Astrocyte (in vitro differentiated cells and primary cell): ENCODE measurements around the gene ZNF526. TPM values are rescaled to one million over a fixed set of nuclear protein-coding genes. Genes with fewer than 3 reads are reported as not detected.

Source experiments
- DNase-seq: peaks from one replicate; pipeline ENCODE4 v3.0.0-alpha.2; 2010; ENCODE audit warnings: low read depth
- FAIRE-seq: peaks from 2 replicates; lab custom pipeline; 2011; peaks lifted over from hg19 to GRCh38; lab: Jason Lieb, UNC
- H2AFZ ChIP-seq: 2 replicates; pipeline ENCODE4 v1.6.0; 2012; ENCODE audit warnings: low read depth, low read length, inconsistent platforms
- H3K27ac ChIP-seq: 2 replicates; pipeline ENCODE4 v1.5.1; 2011; ENCODE audit warnings: low read depth, low read length, inconsistent platforms
- H3K27me3 ChIP-seq: 2 replicates; pipeline ENCODE4 v1.6.0; 2011; ENCODE audit warnings: low read length, inconsistent platforms; ENCODE audit not compliant: insufficient read depth
- H3K36me3 ChIP-seq: 2 replicates; pipeline ENCODE4 v1.5.1; 2011; ENCODE audit warnings: low read length, inconsistent platforms; ENCODE audit not compliant: insufficient read depth
- H3K4me1 ChIP-seq: 2 replicates; pipeline ENCODE4 v1.5.1; 2011; ENCODE audit warnings: low read length, inconsistent platforms; ENCODE audit not compliant: insufficient read depth
- H3K4me2 ChIP-seq: 2 replicates; pipeline ENCODE4 v1.6.0; 2012; ENCODE audit warnings: low read length, inconsistent platforms
- H3K4me3 ChIP-seq: 2 replicates; pipeline ENCODE4 v1.5.1; 2011; ENCODE audit warnings: low read depth, mild to moderate bottlenecking, low read length, inconsistent platforms; ENCODE audit not compliant: insufficient read depth
- H3K79me2 ChIP-seq: 2 replicates; pipeline ENCODE4 v1.6.0; 2012; ENCODE audit warnings: mild to moderate bottlenecking, low read length, inconsistent platforms; ENCODE audit not compliant: insufficient read depth
- H3K9ac ChIP-seq: 2 replicates; pipeline ENCODE4 v1.6.0; 2012; ENCODE audit warnings: mild to moderate bottlenecking, low read length, inconsistent platforms
- H3K9me3 ChIP-seq: 2 replicates; pipeline ENCODE4 v1.5.1; 2012; ENCODE audit warnings: low read depth, mild to moderate bottlenecking, low read length, inconsistent platforms; ENCODE audit not compliant: insufficient read depth
- H4K20me1 ChIP-seq: 2 replicates; pipeline ENCODE4 v1.6.0; 2012; ENCODE audit warnings: low read length, inconsistent platforms; ENCODE audit not compliant: insufficient read depth
- H3K27ac Mint-ChIP-seq: one replicate; pipeline ENCODE4 v1.8.0; 2021; ENCODE audit warnings: mild to moderate bottlenecking, mixed read lengths; ENCODE audit not compliant: unreplicated experiment
- H3K27me3 Mint-ChIP-seq: one replicate; pipeline ENCODE4 v1.8.0; 2021; ENCODE audit warnings: low read depth, mixed read lengths; ENCODE audit not compliant: unreplicated experiment
- H3K36me3 Mint-ChIP-seq: one replicate; pipeline ENCODE4 v1.8.0; 2021; ENCODE audit warnings: low read depth, mixed read lengths; ENCODE audit not compliant: unreplicated experiment
- H3K4me1 Mint-ChIP-seq: one replicate; pipeline ENCODE4 v1.8.0; 2021; ENCODE audit warnings: low read depth, mixed read lengths; ENCODE audit not compliant: unreplicated experiment
- H3K4me3 Mint-ChIP-seq: one replicate; pipeline ENCODE4 v1.8.0; 2021; ENCODE audit warnings: mild to moderate bottlenecking, moderate library complexity, mixed read lengths; ENCODE audit not compliant: unreplicated experiment
- H3K9me3 Mint-ChIP-seq: one replicate; pipeline ENCODE4 v1.8.0; 2021; ENCODE audit warnings: mild to moderate bottlenecking, mixed read lengths; ENCODE audit not compliant: unreplicated experiment
- EZH2 ChIP-seq: IDR thresholded peaks from 2 replicates; pipeline ENCODE4 v1.6.1; 2012; ENCODE audit warnings: mild to moderate bottlenecking, low read length, inconsistent platforms; ENCODE audit not compliant: insufficient read depth
- total RNA-seq: library from RNA; stranded (reverse); gene quantifications from 2 replicates; pipeline ENCODE4 v1.2.1, GENCODE V29; 2021
- TF ChIP-seq, protein P1 (sequence below): IDR thresholded peaks from 2 replicates; pipeline ENCODE4 v1.5.1; 2011; ENCODE audit warnings: low read depth, mild to moderate bottlenecking, inconsistent platforms, low read length, moderate library complexity; ENCODE audit not compliant: insufficient read depth

Gene ZNF526
- total RNA-seq, 1 donor from 2014 or later: 20.2 TPM

DNA sequence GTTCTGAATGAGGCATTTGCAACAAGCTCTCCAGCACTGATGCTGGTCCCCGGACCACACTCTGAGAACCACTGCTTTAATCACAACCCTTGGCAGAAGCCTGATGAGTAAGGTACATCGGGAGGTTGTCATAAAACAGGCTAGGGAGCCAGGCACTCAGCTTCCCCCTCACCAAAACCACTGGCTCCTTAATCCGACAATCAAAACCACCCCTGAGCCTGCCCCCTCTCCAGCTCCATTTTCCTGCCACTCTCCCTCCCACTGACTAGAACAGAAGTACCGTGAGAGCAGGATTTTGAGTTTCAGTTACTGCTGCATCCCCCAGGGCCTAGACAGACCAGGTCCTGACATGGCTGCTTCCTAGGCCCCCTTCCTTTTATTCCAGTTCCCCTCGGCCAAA, 15.1 kb downstream of the ZNF526 start:
- Histone ChIP-seq H2AFZ (no peak overlapping the region), H3K79me2 (peaks cover 52% of the 10 kb centered on the region), H4K20me1 (peaks cover 74% of the 10 kb centered on the region), H3K27ac (no peak overlapping the region), H3K36me3 (peaks cover 37% of the 10 kb centered on the region), H3K9ac (no peak overlapping the region), H3K9me3 (no peaks in the 10 kb centered on the region), H3K27me3 (no peaks in the 10 kb centered on the region), H3K4me3 (no peak overlapping the region), H3K4me2 (no peak overlapping the region), H3K4me1 (no peaks in the 10 kb centered on the region)
- H3K36me3 Mint-ChIP-seq: peaks cover 31% of the 10 kb centered on the region
- no peak for DNase-seq
- H3K4me1 Mint-ChIP-seq: peaks cover 4% of the 10 kb centered on the region
- TF ChIP-seq, protein P1, sequence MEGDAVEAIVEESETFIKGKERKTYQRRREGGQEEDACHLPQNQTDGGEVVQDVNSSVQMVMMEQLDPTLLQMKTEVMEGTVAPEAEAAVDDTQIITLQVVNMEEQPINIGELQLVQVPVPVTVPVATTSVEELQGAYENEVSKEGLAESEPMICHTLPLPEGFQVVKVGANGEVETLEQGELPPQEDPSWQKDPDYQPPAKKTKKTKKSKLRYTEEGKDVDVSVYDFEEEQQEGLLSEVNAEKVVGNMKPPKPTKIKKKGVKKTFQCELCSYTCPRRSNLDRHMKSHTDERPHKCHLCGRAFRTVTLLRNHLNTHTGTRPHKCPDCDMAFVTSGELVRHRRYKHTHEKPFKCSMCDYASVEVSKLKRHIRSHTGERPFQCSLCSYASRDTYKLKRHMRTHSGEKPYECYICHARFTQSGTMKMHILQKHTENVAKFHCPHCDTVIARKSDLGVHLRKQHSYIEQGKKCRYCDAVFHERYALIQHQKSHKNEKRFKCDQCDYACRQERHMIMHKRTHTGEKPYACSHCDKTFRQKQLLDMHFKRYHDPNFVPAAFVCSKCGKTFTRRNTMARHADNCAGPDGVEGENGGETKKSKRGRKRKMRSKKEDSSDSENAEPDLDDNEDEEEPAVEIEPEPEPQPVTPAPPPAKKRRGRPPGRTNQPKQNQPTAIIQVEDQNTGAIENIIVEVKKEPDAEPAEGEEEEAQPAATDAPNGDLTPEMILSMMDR: no peak
- TF ChIP-seq EZH2: no peak
- peak overlapping the region; percentile 57 for H3K4me3 Mint-ChIP-seq
- no peaks in the 10 kb centered on the region for H3K9me3 Mint-ChIP-seq
- H3K27ac Mint-ChIP-seq: no peak overlapping the region
- no peak for FAIRE-seq
- no peaks in the 10 kb centered on the region for H3K27me3 Mint-ChIP-seq

DNA sequence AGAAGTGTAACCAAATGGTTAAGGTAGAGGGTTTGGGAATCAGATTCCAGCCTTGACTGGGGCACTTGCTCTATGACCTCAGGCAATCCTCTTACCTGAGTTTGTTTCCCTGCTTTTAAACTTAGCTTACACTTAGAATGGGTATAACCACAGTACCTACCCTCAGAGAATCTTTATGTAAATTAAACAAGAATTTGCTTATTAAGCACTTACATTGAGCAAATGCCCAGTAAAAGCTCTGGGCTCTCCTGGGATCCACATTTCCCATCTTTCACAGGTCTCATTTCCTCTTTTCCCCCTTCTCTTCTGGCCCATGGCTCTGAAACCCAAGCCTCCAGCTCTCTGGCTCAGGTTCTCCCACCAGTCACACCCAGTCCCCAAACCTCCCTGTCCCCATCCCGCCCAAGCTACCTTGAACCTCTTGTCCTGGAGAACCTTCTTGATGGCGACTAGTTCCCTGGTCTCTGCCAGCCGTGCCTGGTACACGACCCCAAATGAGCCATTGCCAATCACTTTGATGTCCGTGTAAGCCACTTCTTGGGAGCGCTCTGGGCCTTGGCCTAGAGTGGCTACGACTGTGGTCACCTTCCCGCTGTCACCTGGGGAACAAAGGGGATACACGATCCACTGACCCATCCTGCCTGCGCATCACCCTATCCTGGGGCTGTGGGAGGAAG, 19.6 kb downstream of the ZNF526 start:
- Mint-ChIP-seq H3K27ac (peak overlapping the region; percentile 53), H3K4me1 (peaks cover 10% of the 10 kb centered on the region), H3K36me3 (peaks cover 19% of the 10 kb centered on the region), H3K4me3 (peak overlapping the region; percentile 54), H3K9me3 (no peaks in the 10 kb centered on the region), H3K27me3 (no peaks in the 10 kb centered on the region)
- Histone ChIP-seq H4K20me1 (peaks cover 47% of the 10 kb centered on the region), H3K79me2 (peaks cover 60% of the 10 kb centered on the region), H3K27ac (no peak overlapping the region), H3K36me3 (peaks cover 13% of the 10 kb centered on the region), H3K9ac (no peak overlapping the region), H3K4me2 (no peak overlapping the region), H2AFZ (no peak overlapping the region), H3K4me3 (no peak overlapping the region), H3K9me3 (no peaks in the 10 kb centered on the region), H3K27me3 (no peaks in the 10 kb centered on the region), H3K4me1 (peaks cover 18% of the 10 kb centered on the region)
- no peak for DNase-seq
- FAIRE-seq: no peak
- TF ChIP-seq EZH2: no peak
- TF ChIP-seq, protein P1: no peak

DNA sequence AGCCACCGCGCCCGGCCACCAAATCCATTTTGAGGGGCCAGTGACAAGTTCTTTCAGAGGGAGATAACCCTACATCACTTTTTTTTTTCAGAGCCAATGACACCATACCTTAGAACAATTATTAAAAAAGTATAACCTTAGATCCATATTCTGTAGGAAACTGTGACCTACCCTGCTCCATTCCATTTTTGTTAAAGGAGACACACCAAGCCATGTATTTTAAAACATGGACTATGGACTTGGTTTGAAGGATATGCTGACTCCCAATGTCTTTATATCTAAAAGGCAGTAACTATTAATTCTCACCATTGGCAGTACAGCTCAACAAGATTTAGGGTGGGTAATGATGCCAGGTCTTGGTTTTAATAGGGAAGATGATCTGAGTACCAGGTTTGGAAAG, 21.2 kb downstream of the ZNF526 start:
- TF ChIP-seq, protein P1: no peak
- TF ChIP-seq EZH2: no peak
- no peak for DNase-seq
- no peaks in the 10 kb centered on the region for H3K27me3 ChIP-seq
- H3K4me3 ChIP-seq: peak overlapping the region; percentile 97
- peaks cover 40% of the 10 kb centered on the region for H4K20me1 ChIP-seq
- H2AFZ ChIP-seq: no peak overlapping the region
- Mint-ChIP-seq H3K36me3 (peaks cover 11% of the 10 kb centered on the region), H3K27me3 (no peaks in the 10 kb centered on the region), H3K4me1 (peaks cover 22% of the 10 kb centered on the region), H3K27ac (peak overlapping the region; percentile 91), H3K9me3 (no peaks in the 10 kb centered on the region), H3K4me3 (peak overlapping the region; percentile 93)
- H3K9ac ChIP-seq: peak overlapping the region; percentile 95
- FAIRE-seq: no peak
- H3K79me2 ChIP-seq: peaks cover 55% of the 10 kb centered on the region
- peak overlapping the region; percentile 88 for H3K4me2 ChIP-seq
- H3K36me3 ChIP-seq: peaks cover 3% of the 10 kb centered on the region
- peaks cover 19% of the 10 kb centered on the region for H3K4me1 ChIP-seq
- peak overlapping the region; percentile 65 for H3K27ac ChIP-seq
- no peaks in the 10 kb centered on the region for H3K9me3 ChIP-seq
